SU-DHL-6 (cell line): Measurements from ENCODE around the gene AFF3.

Source experiments
- CTCF ChIP-seq: fragments of 200-600 bp; sonication (generic); IDR thresholded peaks from one replicate; pipeline ENCODE4 v1.5.1; 2017; ENCODE audit warnings: antibody characterized with exemption, mild to moderate bottlenecking, low read length, moderate library complexity; ENCODE audit not compliant: insufficient read depth, poor library complexity, severe bottlenecking
- EZH2phosphoT487 ChIP-seq: fragments of 200-600 bp; sonication (generic), shearing (Covaris generic); conservative IDR thresholded peaks from 2 replicates; pipeline ENCODE4 v1.6.1; 2018; ENCODE audit warnings: mild to moderate bottlenecking, antibody characterized with exemption, low read length, moderate library complexity, mixed read lengths

GRCh38 chr2:99598441-99598840 lies 543.9 kb downstream of the AFF3 start:
- no peak for TF ChIP-seq CTCF
- TF ChIP-seq EZH2phosphoT487: no peak
